GM23338 (cell line): ENCODE measurements around the gene PER1. TPM values are rescaled to one million over a fixed set of nuclear protein-coding genes. Genes with fewer than 3 reads are reported as not detected.

Source experiments
- ATAC-seq: fragments of 200-7000 bp; cut with Tn5 transposase; 3 replicates; pipeline ENCODE4 v1.9.1; 2020
- DNase-seq: peaks from one replicate; pipeline ENCODE4 v3.0.0-alpha.2; 2015; ENCODE audit warnings: low spot score
- H2AFZ ChIP-seq: fragments of 200-600 bp; sonication (generic); 2 replicates; pipeline ENCODE4 v1.8.0; 2016; ENCODE audit warnings: antibody characterized with exemption, mild to moderate bottlenecking, moderate library complexity
- H3F3A ChIP-seq: fragments of 200-600 bp; sonication (generic); replicated peaks from 2 replicates; pipeline ENCODE4 v1.8.0; 2017; ENCODE audit warnings: antibody characterized with exemption, mixed run types, low read depth
- H3K27ac ChIP-seq: fragments of 200-600 bp; sonication (generic); 2 replicates; pipeline ENCODE4 v1.6.1; 2016; ENCODE audit warnings: low read depth
- H3K27me3 ChIP-seq: fragments of 200-600 bp; sonication (generic); 2 replicates; pipeline ENCODE4 v1.8.0; 2016; ENCODE audit warnings: mild to moderate bottlenecking, mixed run types, moderate library complexity; ENCODE audit not compliant: insufficient read depth
- H3K36me3 ChIP-seq: fragments of 200-600 bp; sonication (generic); 2 replicates; pipeline ENCODE4 v1.8.0; 2016; ENCODE audit warnings: mild to moderate bottlenecking; ENCODE audit not compliant: insufficient read depth
- H3K4me1 ChIP-seq: fragments of 200-600 bp; sonication (generic); 2 replicates; pipeline ENCODE4 v1.8.0; 2016; ENCODE audit warnings: mild to moderate bottlenecking, moderate library complexity; ENCODE audit not compliant: insufficient read depth
- H3K4me2 ChIP-seq: fragments of 200-600 bp; sonication (generic); 2 replicates; pipeline ENCODE4 v1.7.1; 2017; ENCODE audit warnings: mixed run types
- H3K4me3 ChIP-seq: fragments of 200-600 bp; sonication (generic); 2 replicates; pipeline ENCODE4 v1.6.1; 2016; ENCODE audit warnings: mixed run types
- H3K79me2 ChIP-seq: fragments of 200-600 bp; sonication (generic); replicated peaks from 2 replicates; pipeline ENCODE4 v1.8.0; 2017; ENCODE audit warnings: mild to moderate bottlenecking; ENCODE audit not compliant: insufficient read depth
- H3K9me2 ChIP-seq: fragments of 200-600 bp; sonication (generic); 2 replicates; pipeline ENCODE4 v1.8.0; 2017; ENCODE audit not compliant: insufficient read depth
- H4K20me1 ChIP-seq: fragments of 200-600 bp; sonication (generic); replicated peaks from 2 replicates; pipeline ENCODE4 v1.8.0; 2017; ENCODE audit warnings: mild to moderate bottlenecking; ENCODE audit not compliant: insufficient read depth
- H3K27ac Mint-ChIP-seq: 2 replicates; pipeline ENCODE4 v1.8.0; 2020; ENCODE audit warnings: inconsistent platforms, mild to moderate bottlenecking, moderate library complexity, mixed read lengths
- H3K27me3 Mint-ChIP-seq: 3 replicates; pipeline ENCODE4 v1.8.0; 2022; ENCODE audit warnings: low read depth, mild to moderate bottlenecking, moderate library complexity, mixed read lengths, inconsistent platforms; ENCODE audit not compliant: insufficient read depth, poor library complexity
- H3K36me3 Mint-ChIP-seq: 3 replicates; pipeline ENCODE4 v1.8.0; 2021; ENCODE audit warnings: low read depth, mild to moderate bottlenecking, inconsistent platforms, moderate library complexity, mixed read lengths
- H3K4me1 Mint-ChIP-seq: 3 replicates; pipeline ENCODE4 v1.8.0; 2020; ENCODE audit warnings: mild to moderate bottlenecking, inconsistent platforms, mixed read lengths
- H3K4me3 Mint-ChIP-seq: 3 replicates; pipeline ENCODE4 v1.8.0; 2021; ENCODE audit warnings: moderate library complexity, mild to moderate bottlenecking, inconsistent platforms, mixed read lengths
- H3K9me3 Mint-ChIP-seq: 3 replicates; pipeline ENCODE4 v1.8.0; 2020; ENCODE audit warnings: moderate library complexity, mild to moderate bottlenecking, inconsistent platforms, mixed read lengths
- CREB1 ChIP-seq: fragments of 250-450 bp; sonication (Bioruptor Pico); IDR thresholded peaks from 2 replicates; pipeline ENCODE4 v1.5.0; 2020; ENCODE audit warnings: low read depth, mild to moderate bottlenecking, moderate library complexity
- EZH2 ChIP-seq: fragments of 200-600 bp; sonication (generic); IDR thresholded peaks from one replicate; pipeline ENCODE4 v1.8.0; 2017; ENCODE audit warnings: antibody characterized with exemption, mild to moderate bottlenecking, low read depth; ENCODE audit not compliant: unreplicated experiment
- EZH2phosphoT487 ChIP-seq: fragments of 200-600 bp; sonication (generic); IDR thresholded peaks from one replicate; pipeline ENCODE4 v1.8.1; 2018; ENCODE audit warnings: antibody characterized with exemption; ENCODE audit not compliant: unreplicated experiment
- JUNB ChIP-seq: IDR thresholded peaks from one replicate; pipeline ENCODE4 v1.6.1; 2016; ENCODE audit warnings: antibody characterized with exemption; ENCODE audit not compliant: unreplicated experiment
- NANOG ChIP-seq: IDR thresholded peaks from 2 replicates; pipeline ENCODE4 v1.6.1; 2016; ENCODE audit warnings: antibody characterized with exemption, borderline replicate concordance
- POLR2AphosphoS5 ChIP-seq: IDR thresholded peaks from 2 replicates; pipeline ENCODE4 v1.6.1; 2016; ENCODE audit warnings: antibody characterized with exemption, low read depth
- STAT1 ChIP-seq: IDR thresholded peaks from one replicate; pipeline ENCODE4 v1.6.1; 2016; ENCODE audit warnings: antibody characterized with exemption; ENCODE audit not compliant: unreplicated experiment
- ZNF114 ChIP-seq: fragments of 250-450 bp; sonication (Bioruptor Pico); IDR thresholded peaks from 2 replicates; pipeline ENCODE4 v1.5.0; 2020; ENCODE audit warnings: mild to moderate bottlenecking, moderate library complexity
- ZNF331 ChIP-seq: fragments of 250-450 bp; sonication (Bioruptor Pico); IDR thresholded peaks from 2 replicates; pipeline ENCODE4 v1.5.0; 2020; ENCODE audit warnings: low read depth, mild to moderate bottlenecking, moderate library complexity
- ZNF462 ChIP-seq: fragments of 250-450 bp; sonication (Bioruptor Pico); IDR thresholded peaks from 2 replicates; pipeline ENCODE4 v1.5.0; 2020; ENCODE audit warnings: mild to moderate bottlenecking, moderate library complexity
- polyA plus RNA-seq: library from polyadenylated mRNA; unstranded; fragments of >200 nt; fragmentation: Nextera tagmentation; extraction: Ambion mirVana; gene quantifications from 2 replicates; pipeline ENCODE4 v1.2.1, GENCODE V29; 2016
- total RNA-seq: library from RNA; depleted of rRNA; stranded (reverse); fragments of >200 nt; shearing (Covaris generic); gene quantifications from 2 replicates; pipeline ENCODE4 v1.2.3, GENCODE V29; 2014
- TF ChIP-seq, protein P1 (sequence below): IDR thresholded peaks from 2 replicates; pipeline ENCODE4 v1.6.1; 2016; ENCODE audit warnings: antibody characterized with exemption
- TF ChIP-seq, protein P2 (sequence below), 2 experiments: fragments of 200-600 bp in 1 of 2; sonication (generic) in 1 of 2; conservative IDR thresholded peaks; 2 replicates each; pipeline versions ENCODE4 v1.5.1 to v1.6.1; 2016 to 2017; ENCODE audit warnings: antibody characterized with exemption in 2 of 2, low read depth in 2 of 2, mild to moderate bottlenecking in 2 of 2, moderate library complexity in 1 of 2
- TF ChIP-seq, protein P3 (sequence below): IDR thresholded peaks from one replicate; pipeline ENCODE4 v1.6.1; 2018; ENCODE audit warnings: antibody characterized with exemption; ENCODE audit not compliant: unreplicated experiment

PER1 gene
- total and polyA plus RNA-seq, 2 experiments from 2014 or later, result 12.2 to 36.1 TPM

GRCh38 chr17:8166731-8167130 is 14.5 kb upstream of the PER1 start:
- H3K9me2 ChIP-seq, result no peaks in the 10 kb centered on the region
- H3K27me3 ChIP-seq, result no peaks in the 10 kb centered on the region
- Mint-ChIP-seq H3K4me1 (peaks cover 22% of the 10 kb centered on the region), H3K27me3 (peaks cover 12% of the 10 kb centered on the region), H3K4me3 (no peak overlapping the region; the same call in 2 of the 3 replicates), H3K36me3 (peaks cover under 1% of the 10 kb centered on the region), H3K27ac (no peak overlapping the region), H3K9me3 (no peaks in the 10 kb centered on the region)
- no peaks in the 10 kb centered on the region for H4K20me1 ChIP-seq
- ATAC-seq (no peak), DNase-seq (no peak)
- peaks cover 8% of the 10 kb centered on the region; the same call in 1 of the 2 replicates for H3K79me2 ChIP-seq
- no peak overlapping the region for H3K4me3 ChIP-seq
- H3F3A ChIP-seq, result peaks cover 6% of the 10 kb centered on the region; the same call in 1 of the 2 replicates
- no peaks in the 10 kb centered on the region for H3K36me3 ChIP-seq
- peaks cover 20% of the 10 kb centered on the region for H3K4me1 ChIP-seq
- no peak overlapping the region for H2AFZ ChIP-seq
- no peak overlapping the region for H3K27ac ChIP-seq
- no peak overlapping the region for H3K4me2 ChIP-seq
- TF ChIP-seq JUNB, result no peak
- TF ChIP-seq ZNF114 (CRISPR knock-in tag), result no peak
- no peak for TF ChIP-seq POLR2AphosphoS5
- TF ChIP-seq STAT1, result no peak
- TF ChIP-seq, protein P1, sequence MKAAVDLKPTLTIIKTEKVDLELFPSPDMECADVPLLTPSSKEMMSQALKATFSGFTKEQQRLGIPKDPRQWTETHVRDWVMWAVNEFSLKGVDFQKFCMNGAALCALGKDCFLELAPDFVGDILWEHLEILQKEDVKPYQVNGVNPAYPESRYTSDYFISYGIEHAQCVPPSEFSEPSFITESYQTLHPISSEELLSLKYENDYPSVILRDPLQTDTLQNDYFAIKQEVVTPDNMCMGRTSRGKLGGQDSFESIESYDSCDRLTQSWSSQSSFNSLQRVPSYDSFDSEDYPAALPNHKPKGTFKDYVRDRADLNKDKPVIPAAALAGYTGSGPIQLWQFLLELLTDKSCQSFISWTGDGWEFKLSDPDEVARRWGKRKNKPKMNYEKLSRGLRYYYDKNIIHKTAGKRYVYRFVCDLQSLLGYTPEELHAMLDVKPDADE, result no peak
- TF ChIP-seq CREB1 (CRISPR knock-in tag), result no peak
- TF ChIP-seq ZNF331 (CRISPR knock-in tag), result no peak
- TF ChIP-seq, protein P2, sequence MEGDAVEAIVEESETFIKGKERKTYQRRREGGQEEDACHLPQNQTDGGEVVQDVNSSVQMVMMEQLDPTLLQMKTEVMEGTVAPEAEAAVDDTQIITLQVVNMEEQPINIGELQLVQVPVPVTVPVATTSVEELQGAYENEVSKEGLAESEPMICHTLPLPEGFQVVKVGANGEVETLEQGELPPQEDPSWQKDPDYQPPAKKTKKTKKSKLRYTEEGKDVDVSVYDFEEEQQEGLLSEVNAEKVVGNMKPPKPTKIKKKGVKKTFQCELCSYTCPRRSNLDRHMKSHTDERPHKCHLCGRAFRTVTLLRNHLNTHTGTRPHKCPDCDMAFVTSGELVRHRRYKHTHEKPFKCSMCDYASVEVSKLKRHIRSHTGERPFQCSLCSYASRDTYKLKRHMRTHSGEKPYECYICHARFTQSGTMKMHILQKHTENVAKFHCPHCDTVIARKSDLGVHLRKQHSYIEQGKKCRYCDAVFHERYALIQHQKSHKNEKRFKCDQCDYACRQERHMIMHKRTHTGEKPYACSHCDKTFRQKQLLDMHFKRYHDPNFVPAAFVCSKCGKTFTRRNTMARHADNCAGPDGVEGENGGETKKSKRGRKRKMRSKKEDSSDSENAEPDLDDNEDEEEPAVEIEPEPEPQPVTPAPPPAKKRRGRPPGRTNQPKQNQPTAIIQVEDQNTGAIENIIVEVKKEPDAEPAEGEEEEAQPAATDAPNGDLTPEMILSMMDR (conservative IDR thresholded peaks at IDR 0.05; ENCODE audit: low read depth in 2 of 2), result no peak
- TF ChIP-seq NANOG, result no peak
- TF ChIP-seq ZNF462 (CRISPR knock-in tag), result no peak
- TF ChIP-seq EZH2phosphoT487, result no peak
- TF ChIP-seq, protein P3, sequence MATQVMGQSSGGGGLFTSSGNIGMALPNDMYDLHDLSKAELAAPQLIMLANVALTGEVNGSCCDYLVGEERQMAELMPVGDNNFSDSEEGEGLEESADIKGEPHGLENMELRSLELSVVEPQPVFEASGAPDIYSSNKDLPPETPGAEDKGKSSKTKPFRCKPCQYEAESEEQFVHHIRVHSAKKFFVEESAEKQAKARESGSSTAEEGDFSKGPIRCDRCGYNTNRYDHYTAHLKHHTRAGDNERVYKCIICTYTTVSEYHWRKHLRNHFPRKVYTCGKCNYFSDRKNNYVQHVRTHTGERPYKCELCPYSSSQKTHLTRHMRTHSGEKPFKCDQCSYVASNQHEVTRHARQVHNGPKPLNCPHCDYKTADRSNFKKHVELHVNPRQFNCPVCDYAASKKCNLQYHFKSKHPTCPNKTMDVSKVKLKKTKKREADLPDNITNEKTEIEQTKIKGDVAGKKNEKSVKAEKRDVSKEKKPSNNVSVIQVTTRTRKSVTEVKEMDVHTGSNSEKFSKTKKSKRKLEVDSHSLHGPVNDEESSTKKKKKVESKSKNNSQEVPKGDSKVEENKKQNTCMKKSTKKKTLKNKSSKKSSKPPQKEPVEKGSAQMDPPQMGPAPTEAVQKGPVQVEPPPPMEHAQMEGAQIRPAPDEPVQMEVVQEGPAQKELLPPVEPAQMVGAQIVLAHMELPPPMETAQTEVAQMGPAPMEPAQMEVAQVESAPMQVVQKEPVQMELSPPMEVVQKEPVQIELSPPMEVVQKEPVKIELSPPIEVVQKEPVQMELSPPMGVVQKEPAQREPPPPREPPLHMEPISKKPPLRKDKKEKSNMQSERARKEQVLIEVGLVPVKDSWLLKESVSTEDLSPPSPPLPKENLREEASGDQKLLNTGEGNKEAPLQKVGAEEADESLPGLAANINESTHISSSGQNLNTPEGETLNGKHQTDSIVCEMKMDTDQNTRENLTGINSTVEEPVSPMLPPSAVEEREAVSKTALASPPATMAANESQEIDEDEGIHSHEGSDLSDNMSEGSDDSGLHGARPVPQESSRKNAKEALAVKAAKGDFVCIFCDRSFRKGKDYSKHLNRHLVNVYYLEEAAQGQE, result no peak
- no peak for TF ChIP-seq EZH2
